Vagina (tissue), 2 donors: ENCODE results near the gene CACNA1C. TPM values are rescaled to one million over a fixed set of nuclear protein-coding genes. Genes with fewer than 3 reads are reported as not detected.

ENCODE experiments used
- DNase-seq, 2 donors: peaks; one replicate each; pipeline ENCODE4 v3.0.0-alpha.2; 2017; ENCODE audit errors: extremely low spot score in 2 of 2
- H3K27ac ChIP-seq: fragments of 200-600 bp; sonication (generic); one replicate; pipeline ENCODE4 v1.5.1; 2019
- H3K27me3 ChIP-seq: fragments of 200-600 bp; sonication (generic); one replicate; pipeline ENCODE4 v1.5.1; 2019
- H3K36me3 ChIP-seq, 2 donors: fragments of 200-600 bp; sonication (generic); one replicate each; pipeline ENCODE4 v1.5.1; 2017 to 2019
- H3K4me1 ChIP-seq: fragments of 200-600 bp; sonication (generic); one replicate; pipeline ENCODE4 v1.5.1; 2019
- H3K4me3 ChIP-seq, 2 donors: fragments of 200-600 bp; sonication (generic); 1 replicate in 1 of 2; 2 replicates in 1 of 2; pipeline ENCODE4 v1.5.1; 2016 to 2019
- H3K9me3 ChIP-seq: fragments of 200-600 bp; sonication (generic); one replicate; pipeline ENCODE4 v1.5.1; 2019
- POLR2A ChIP-seq, 2 donors: fragments of 450-650 bp; IDR thresholded peaks; one replicate each; pipeline ENCODE4 v1.6.1; 2017; ENCODE audit warnings: antibody characterized with exemption in 2 of 2, mild to moderate bottlenecking in 2 of 2, moderate library complexity in 2 of 2
- POLR2AphosphoS5 ChIP-seq, 2 donors: sonication (generic); formaldehyde crosslinking; IDR thresholded peaks; one replicate each; pipeline ENCODE4 v1.9.0; 2017; ENCODE audit warnings: antibody characterized with exemption in 2 of 2, mild to moderate bottlenecking in 2 of 2, low read depth in 1 of 2; ENCODE audit not compliant: insufficient read depth in 1 of 2
- intact Hi-C: fragments of 100-400 bp; cut with DNase I; formaldehyde crosslinking; loops from one replicate; pipeline ENCODE4 v1.15.1; 2023
- total RNA-seq: library from RNA; depleted of rRNA; stranded (reverse); fragments of >200 nt; gene quantifications from one replicate; pipeline ENCODE4 v1.2.3, GENCODE V29; 2016
- TF ChIP-seq, protein P1 (sequence below), 3 experiments: fragments of 450-650 bp in 2 of 3; fragments of 200-600 bp in 1 of 3; sonication (generic) in 1 of 3; IDR thresholded peaks; one replicate each; pipeline ENCODE4 v1.5.1; 2017 to 2019; ENCODE audit warnings: antibody characterized with exemption in 3 of 3, mild to moderate bottlenecking in 2 of 3, moderate library complexity in 2 of 3

The CACNA1C gene
- total RNA-seq, 1 donor from 2014 or later, result 9.8 TPM

DNA sequence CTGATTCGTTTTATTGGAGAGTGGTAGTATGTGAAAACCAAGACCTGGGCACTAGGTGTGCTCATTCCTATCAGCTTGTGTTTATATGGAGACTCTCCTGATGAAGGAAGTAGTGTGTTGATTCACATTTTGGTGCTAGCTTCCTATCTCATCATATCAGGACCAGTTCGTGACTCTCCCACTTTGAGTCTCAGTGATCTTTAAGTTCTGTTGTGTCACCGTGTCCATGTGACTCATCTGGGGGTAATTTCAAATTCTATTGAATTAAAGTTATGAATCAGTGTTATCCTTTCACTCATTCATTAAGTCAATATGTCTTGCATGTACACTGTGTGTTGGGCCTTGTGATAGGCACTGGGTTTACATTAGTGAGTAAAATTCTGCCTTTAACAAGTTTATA is 180.2 kb downstream of the CACNA1C start:
- no peak for DNase-seq
- Histone ChIP-seq H3K4me1 (no peaks in the 10 kb centered on the region), H3K4me3 (no peak overlapping the region), H3K27ac (no peak overlapping the region), H3K27me3 (no peaks in the 10 kb centered on the region), H3K9me3 (no peaks in the 10 kb centered on the region), H3K36me3 (no peaks in the 10 kb centered on the region)
- intact Hi-C loops, result no loop called here
- TF ChIP-seq, protein P1, sequence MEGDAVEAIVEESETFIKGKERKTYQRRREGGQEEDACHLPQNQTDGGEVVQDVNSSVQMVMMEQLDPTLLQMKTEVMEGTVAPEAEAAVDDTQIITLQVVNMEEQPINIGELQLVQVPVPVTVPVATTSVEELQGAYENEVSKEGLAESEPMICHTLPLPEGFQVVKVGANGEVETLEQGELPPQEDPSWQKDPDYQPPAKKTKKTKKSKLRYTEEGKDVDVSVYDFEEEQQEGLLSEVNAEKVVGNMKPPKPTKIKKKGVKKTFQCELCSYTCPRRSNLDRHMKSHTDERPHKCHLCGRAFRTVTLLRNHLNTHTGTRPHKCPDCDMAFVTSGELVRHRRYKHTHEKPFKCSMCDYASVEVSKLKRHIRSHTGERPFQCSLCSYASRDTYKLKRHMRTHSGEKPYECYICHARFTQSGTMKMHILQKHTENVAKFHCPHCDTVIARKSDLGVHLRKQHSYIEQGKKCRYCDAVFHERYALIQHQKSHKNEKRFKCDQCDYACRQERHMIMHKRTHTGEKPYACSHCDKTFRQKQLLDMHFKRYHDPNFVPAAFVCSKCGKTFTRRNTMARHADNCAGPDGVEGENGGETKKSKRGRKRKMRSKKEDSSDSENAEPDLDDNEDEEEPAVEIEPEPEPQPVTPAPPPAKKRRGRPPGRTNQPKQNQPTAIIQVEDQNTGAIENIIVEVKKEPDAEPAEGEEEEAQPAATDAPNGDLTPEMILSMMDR (IDR thresholded peaks at IDR 0.05), result no peak
- TF ChIP-seq POLR2AphosphoS5 (IDR thresholded peaks at IDR 0.05; ENCODE audit: insufficient read depth in 1 of 2, low read depth in 1 of 2) (no peak), POLR2A (IDR thresholded peaks at IDR 0.05) (no peak)

DNA sequence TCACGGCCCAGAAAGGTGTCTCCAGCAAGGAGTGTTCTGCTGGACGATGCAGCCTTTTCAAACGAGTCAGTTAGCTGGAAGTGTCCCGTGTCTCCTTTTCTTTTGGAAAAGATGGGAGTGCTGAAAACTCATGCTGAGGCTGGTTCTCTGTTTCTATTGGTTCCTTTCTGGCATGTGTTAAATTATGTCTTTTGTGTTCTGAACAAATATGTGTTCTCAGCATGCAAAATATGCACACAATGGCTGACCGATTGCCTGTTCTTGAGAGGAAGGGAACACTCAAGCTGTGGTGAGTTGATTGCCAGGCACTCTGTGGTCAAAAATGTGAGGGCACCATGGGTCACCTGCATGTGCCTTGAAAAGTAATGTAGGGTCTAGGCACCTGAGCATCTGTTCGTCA is 181.3 kb downstream of the CACNA1C start:
- no peak for TF ChIP-seq POLR2AphosphoS5 (IDR thresholded peaks at IDR 0.05; ENCODE audit: insufficient read depth in 1 of 2, low read depth in 1 of 2)
- TF ChIP-seq, protein P1 (IDR thresholded peaks at IDR 0.05), result no peak
- no peak for TF ChIP-seq POLR2A (IDR thresholded peaks at IDR 0.05)
- DNase-seq, result no peak
- no peak overlapping the region for H3K27ac ChIP-seq
- H3K9me3 ChIP-seq, result no peaks in the 10 kb centered on the region
- H3K27me3 ChIP-seq, result no peaks in the 10 kb centered on the region
- H3K36me3 ChIP-seq, result no peaks in the 10 kb centered on the region
- no peak overlapping the region for H3K4me3 ChIP-seq
- intact Hi-C loops, result no loop called here
- H3K4me1 ChIP-seq, result no peaks in the 10 kb centered on the region

- no peaks in the 10 kb centered on the region for H3K4me1 ChIP-seq
- no peak overlapping the region for H3K27ac ChIP-seq
- TF ChIP-seq POLR2AphosphoS5 (IDR thresholded peaks at IDR 0.05; ENCODE audit: insufficient read depth in 1 of 2, low read depth in 1 of 2), result no peak
- TF ChIP-seq POLR2A (IDR thresholded peaks at IDR 0.05), result no peak
- TF ChIP-seq, protein P1 (IDR thresholded peaks at IDR 0.05), result no peak
- no peaks in the 10 kb centered on the region for H3K36me3 ChIP-seq
- DNase-seq, result no peak
- H3K27me3 ChIP-seq, result no peaks in the 10 kb centered on the region
- intact Hi-C loops, result no loop called here
- no peaks in the 10 kb centered on the region for H3K9me3 ChIP-seq
- no peak overlapping the region for H3K4me3 ChIP-seq
Measured at GRCh38 chr12:2234646-2235350, 182.0 kb downstream of the CACNA1C start.

DNA sequence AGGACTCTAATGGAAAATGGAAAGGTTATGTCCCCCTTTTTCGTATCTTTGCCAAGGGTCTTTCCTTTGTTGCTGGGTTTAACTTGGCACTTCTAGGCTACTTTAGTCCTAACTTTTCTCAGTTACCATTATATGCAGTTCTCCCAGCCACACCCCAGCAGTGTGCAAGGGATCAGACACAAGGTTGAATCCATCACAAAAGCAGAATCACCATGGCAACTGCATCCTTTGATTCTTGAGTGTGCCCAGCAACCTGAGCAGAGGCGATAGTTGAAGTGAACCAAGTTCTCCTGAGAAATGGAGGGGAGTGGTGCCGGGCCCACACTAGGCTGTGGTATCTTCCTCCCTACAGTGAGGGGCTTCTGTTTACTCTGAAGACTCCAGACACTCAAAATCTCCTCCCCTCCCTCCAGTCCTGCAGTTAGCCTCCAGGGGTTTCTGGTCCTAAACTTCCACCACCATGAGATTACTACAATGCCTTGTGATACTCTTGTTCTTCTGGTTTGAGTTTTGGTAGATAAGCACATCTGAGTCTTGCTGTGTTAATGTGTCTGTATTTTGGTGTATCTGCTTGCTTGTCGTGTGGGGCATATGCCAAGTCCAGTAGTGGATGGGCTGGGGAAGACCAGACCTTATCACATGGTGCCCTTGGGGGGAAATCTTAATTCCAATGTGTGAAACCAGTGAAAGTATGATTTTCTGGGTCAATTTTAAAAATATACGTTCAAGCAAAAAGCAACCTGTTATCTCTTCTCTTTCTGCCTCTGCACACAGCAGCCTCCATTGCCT is 183.9 kb downstream of the CACNA1C start:
- no peak overlapping the region for H3K27ac ChIP-seq
- intact Hi-C loops, result no loop called here
- H3K9me3 ChIP-seq, result no peaks in the 10 kb centered on the region
- H3K36me3 ChIP-seq, result no peaks in the 10 kb centered on the region
- TF ChIP-seq POLR2A (IDR thresholded peaks at IDR 0.05), result no peak
- TF ChIP-seq, protein P1 (IDR thresholded peaks at IDR 0.05), result no peak
- TF ChIP-seq POLR2AphosphoS5 (IDR thresholded peaks at IDR 0.05; ENCODE audit: insufficient read depth in 1 of 2, low read depth in 1 of 2), result no peak
- no peak for DNase-seq
- H3K27me3 ChIP-seq, result no peaks in the 10 kb centered on the region
- no peak overlapping the region for H3K4me3 ChIP-seq
- H3K4me1 ChIP-seq, result no peaks in the 10 kb centered on the region

- no peaks in the 10 kb centered on the region for H3K27me3 ChIP-seq
- intact Hi-C loops, result no loop called here
- H3K27ac ChIP-seq, result no peak overlapping the region
- H3K9me3 ChIP-seq, result no peaks in the 10 kb centered on the region
- no peak overlapping the region for H3K4me3 ChIP-seq
- TF ChIP-seq POLR2A (IDR thresholded peaks at IDR 0.05) (no peak), POLR2AphosphoS5 (IDR thresholded peaks at IDR 0.05; ENCODE audit: insufficient read depth in 1 of 2, low read depth in 1 of 2) (no peak)
- TF ChIP-seq, protein P1 (IDR thresholded peaks at IDR 0.05), result no peak
- no peaks in the 10 kb centered on the region for H3K4me1 ChIP-seq
- DNase-seq, result no peak
- H3K36me3 ChIP-seq, result no peaks in the 10 kb centered on the region
Measured at GRCh38 chr12:2238111-2238510, 185.3 kb downstream of the CACNA1C start.
